GM12878 (cell line): ENCODE measurements around the gene TRAPPC12. TPM values are rescaled to one million over a fixed set of nuclear protein-coding genes. Genes with fewer than 3 reads are reported as not detected.

Source experiments
- ATAC-seq: fragments of 200-7000 bp; cut with Tn5 transposase; 3 replicates; pipeline ENCODE4 v1.9.1; 2020; ENCODE audit warnings: mild to moderate bottlenecking, moderate library complexity
- BruUV-seq: library from RNA; stranded (reverse); fragments of 400-500 nt; replicated peaks from 2 replicates; lab custom pipeline; 2021; lab: Mats Ljungman, UMichigan
- CTCF ChIA-PET: fragments of 300-600 bp; sonication (Branson Sonifier 250); formaldehyde crosslinking; extraction: SDS; loops from one replicate; lab custom pipeline; 2021; ENCODE audit warnings: inconsistent platforms; lab: Yijun Ruan, JAX
- POLR2A ChIA-PET: fragments of 350-600 bp; formaldehyde crosslinking; extraction: SDS; loops from one replicate; lab custom pipeline; 2021; ENCODE audit warnings: inconsistent platforms; lab: Charles Lee
- RAD21 ChIA-PET: fragments of 300-600 bp; sonication (Branson Sonifier 250); formaldehyde crosslinking; loops from one replicate; lab custom pipeline; 2023; ENCODE audit warnings: antibody characterized with exemption; ENCODE audit not compliant: unreplicated experiment; lab: Charles Lee
- SMC1A ChIA-PET: fragments of 300-600 bp; sonication (Branson Sonifier 250); formaldehyde crosslinking; loops from one replicate; lab custom pipeline; 2023; ENCODE audit not compliant: unreplicated experiment, uncharacterized antibody; lab: Charles Lee
- DNase-seq: peaks from one replicate; pipeline ENCODE4 v3.0.0-alpha.2; 2011; ENCODE audit warnings: low read depth, low spot score
- FAIRE-seq: peaks from 3 replicates; lab custom pipeline; 2011; peaks lifted over from hg19 to GRCh38; lab: Jason Lieb, UNC
- H2AFZ ChIP-seq: 2 replicates; pipeline ENCODE4 v1.6.0; 2011; ENCODE audit warnings: low read depth, low read length, control low read depth; ENCODE audit not compliant: control insufficient read depth
- H3K27ac ChIP-seq: 2 replicates; pipeline ENCODE4 v1.5.1; 2011; ENCODE audit warnings: control low read depth; ENCODE audit not compliant: control insufficient read depth, insufficient read depth
- H3K27me3 ChIP-seq, 2 experiments: replicated peaks in 1 of 2; 2 replicates each; pipeline versions ENCODE4 v1.6.0 to v1.6.1; 2011; ENCODE audit warnings: low read length in 1 of 2; ENCODE audit not compliant: control insufficient read depth in 2 of 2, insufficient read depth in 2 of 2
- H3K36me3 ChIP-seq, 2 experiments: 2 replicates each; pipeline ENCODE4 v1.5.1; 2011; ENCODE audit warnings: low read length in 1 of 2; ENCODE audit not compliant: control insufficient read depth in 2 of 2, insufficient read depth in 2 of 2
- H3K4me1 ChIP-seq: 2 replicates; pipeline ENCODE4 v1.6.1; 2011; ENCODE audit warnings: mild to moderate bottlenecking, low read length, moderate library complexity, mixed read lengths; ENCODE audit not compliant: control insufficient read depth, insufficient read depth
- H3K4me2 ChIP-seq: 2 replicates; pipeline ENCODE4 v1.6.0; 2011; ENCODE audit warnings: control low read depth; ENCODE audit not compliant: control insufficient read depth, insufficient read depth
- H3K4me3 ChIP-seq: fragments of 200-600 bp; sonication (generic); 2 replicates; pipeline ENCODE4 v1.5.1; 2016
- H3K79me2 ChIP-seq: 2 replicates; pipeline ENCODE4 v1.6.0; 2011; ENCODE audit warnings: low read length; ENCODE audit not compliant: control insufficient read depth, insufficient read depth
- H3K9ac ChIP-seq: 2 replicates; pipeline ENCODE4 v1.8.0; 2011; ENCODE audit warnings: low read length, control low read depth, mixed read lengths; ENCODE audit not compliant: control insufficient read depth, insufficient read depth
- H3K9me3 ChIP-seq: replicated peaks from 3 replicates; pipeline ENCODE4 v1.5.1; 2011; ENCODE audit warnings: mild to moderate bottlenecking, low read length; ENCODE audit not compliant: control insufficient read depth, insufficient read depth
- H4K20me1 ChIP-seq: 2 replicates; pipeline ENCODE4 v1.6.0; 2011; ENCODE audit not compliant: control insufficient read depth, insufficient read depth
- ASH2L ChIP-seq: fragments of 300-600, 200-600 bp; sonication (generic); IDR thresholded peaks from 2 replicates; pipeline ENCODE4 v1.6.1; 2017; ENCODE audit warnings: low read depth, mild to moderate bottlenecking, borderline replicate concordance
- ATF7 ChIP-seq: fragments of 450-650 bp; IDR thresholded peaks from 2 replicates; pipeline ENCODE4 v1.6.1; 2016; ENCODE audit warnings: low read depth, mild to moderate bottlenecking
- BHLHE40 ChIP-seq, 2 experiments: fragments of 450-650 bp in 1 of 2; IDR thresholded peaks; 2 replicates each; pipeline ENCODE4 v1.6.1; 2011 to 2017; ENCODE audit warnings: low read depth in 2 of 2, borderline replicate concordance in 1 of 2, improper control_type of control experiment in 1 of 2, low read length in 1 of 2, mild to moderate bottlenecking in 1 of 2
- CBFB ChIP-seq: IDR thresholded peaks from 2 replicates; pipeline ENCODE4 v1.6.1; 2016; ENCODE audit warnings: antibody characterized with exemption, low read depth
- CHD1 ChIP-seq: IDR thresholded peaks from 2 replicates; pipeline ENCODE4 v1.6.1; 2012; ENCODE audit warnings: low read depth, low read length, improper control_type of control experiment
- CREM ChIP-seq: IDR thresholded peaks from 2 replicates; pipeline ENCODE4 v1.6.1; 2014; ENCODE audit warnings: antibody characterized with exemption, low read depth
- HDAC2 ChIP-seq: fragments of 200-600 bp; sonication (generic); IDR thresholded peaks from 2 replicates; pipeline ENCODE4 v1.6.1; 2017
- IKZF1 ChIP-seq: fragments of 450-650 bp; conservative IDR thresholded peaks from 2 replicates; pipeline ENCODE4 v1.6.1; 2017; ENCODE audit warnings: antibody characterized with exemption, mild to moderate bottlenecking
- MLLT1 ChIP-seq: fragments of 450-650 bp; IDR thresholded peaks from 2 replicates; pipeline ENCODE4 v1.6.1; 2016; ENCODE audit warnings: mild to moderate bottlenecking
- NBN ChIP-seq: fragments of 450-650 bp; IDR thresholded peaks from 2 replicates; pipeline ENCODE4 v1.6.1; 2016
- RAD21 ChIP-seq: IDR thresholded peaks from 2 replicates; pipeline ENCODE4 v1.6.1; 2011; ENCODE audit warnings: mild to moderate bottlenecking, low read depth, low read length, moderate library complexity; ENCODE audit not compliant: insufficient read depth
- RELB ChIP-seq: fragments of 450-650 bp; IDR thresholded peaks from 2 replicates; pipeline ENCODE4 v1.6.1; 2017; ENCODE audit warnings: low read depth, mild to moderate bottlenecking, moderate library complexity
- RUNX3 ChIP-seq: IDR thresholded peaks from 2 replicates; pipeline ENCODE4 v1.6.1; 2012; ENCODE audit warnings: low read length, inconsistent platforms
- SIN3A ChIP-seq: IDR thresholded peaks from 2 replicates; pipeline ENCODE4 v1.6.1; 2012; ENCODE audit warnings: low read depth, low read length, improper control_type of control experiment
- SRF ChIP-seq, 2 experiments: IDR thresholded peaks; 2 replicates each; pipeline ENCODE4 v1.6.1; 2011; ENCODE audit warnings: low read depth in 2 of 2, low read length in 2 of 2, mild to moderate bottlenecking in 1 of 2, moderate library complexity in 1 of 2
- STAT3 ChIP-seq: IDR thresholded peaks from 2 replicates; pipeline ENCODE4 v1.6.1; 2011; ENCODE audit warnings: low read depth, low read length, improper control_type of control experiment
- TCF3 ChIP-seq: IDR thresholded peaks from 2 replicates; pipeline ENCODE4 v1.6.1; 2012; ENCODE audit warnings: low read depth, mild to moderate bottlenecking, low read length, borderline replicate concordance; ENCODE audit not compliant: insufficient read depth
- WGBS: methylation state at CpG from one replicate; pipeline ENCODE4 v1.1.6; 2016; ENCODE audit warnings: low lambda C conversion rate; ENCODE audit not compliant: insufficient replicate concordance, insufficient coverage; ENCODE audit errors: missing lambda C conversion rate; 5-methylcytosine and 5-hydroxymethylcytosine counted together
- in situ Hi-C: fragments of 300-500 bp; cut with MboI; formaldehyde crosslinking; loops from 9 replicates; pipeline ENCODE4 v1.14.3; 2018; ENCODE audit warnings: mixed read lengths
- intact Hi-C: fragments of 100-400 bp; cut with micrococcal nuclease; formaldehyde crosslinking; loops from one replicate; pipeline ENCODE4 v1.14.2; 2022; ENCODE audit not compliant: unreplicated experiment
- polyA plus RNA-seq, 11 experiments: library from polyadenylated mRNA; depleted of rRNA in 4 of 11; unstranded in 6 of 11; stranded (reverse) in 5 of 11; fragments of >200 nt; fragmentation: Nextera tagmentation in 4 of 11; fragmentation: Illumina TruSeq in 1 of 11; extraction: Ambion mirVana in 4 of 11; extraction: Trizol in 1 of 11; gene quantifications; 1 replicate in 1 of 11; 2 replicates in 10 of 11; pipeline versions ENCODE4 v1.2.1 to v1.2.3, GENCODE V29; 2011 to 2016; ENCODE audit warnings: inconsistent platforms in 2 of 11, missing spikeins in 2 of 11, low read depth in 1 of 11
- total RNA-seq, 4 experiments: library from RNA; depleted of rRNA in 3 of 4; stranded (reverse); fragments of >200 nt in 3 of 4; fragmentation: Illumina TruSeq in 1 of 4; extraction: Trizol in 1 of 4; gene quantifications; 2 replicates each; pipeline versions ENCODE4 v1.2.1 to v1.2.3, GENCODE V29; 2013 to 2021
- TF ChIP-seq, protein P1 (sequence below): fragments of 450-650 bp; formaldehyde crosslinking; IDR thresholded peaks from 2 replicates; pipeline ENCODE4 v1.4.0; 2022; ENCODE audit warnings: mild to moderate bottlenecking, moderate library complexity

The TRAPPC12 gene
- total and polyA plus RNA-seq, 10 of the 15 experiments (the other 5 are each of a cell fraction or from before 2014, with no cell fraction given), result 8.6 to 77.1 (median 37.4) TPM

DNA sequence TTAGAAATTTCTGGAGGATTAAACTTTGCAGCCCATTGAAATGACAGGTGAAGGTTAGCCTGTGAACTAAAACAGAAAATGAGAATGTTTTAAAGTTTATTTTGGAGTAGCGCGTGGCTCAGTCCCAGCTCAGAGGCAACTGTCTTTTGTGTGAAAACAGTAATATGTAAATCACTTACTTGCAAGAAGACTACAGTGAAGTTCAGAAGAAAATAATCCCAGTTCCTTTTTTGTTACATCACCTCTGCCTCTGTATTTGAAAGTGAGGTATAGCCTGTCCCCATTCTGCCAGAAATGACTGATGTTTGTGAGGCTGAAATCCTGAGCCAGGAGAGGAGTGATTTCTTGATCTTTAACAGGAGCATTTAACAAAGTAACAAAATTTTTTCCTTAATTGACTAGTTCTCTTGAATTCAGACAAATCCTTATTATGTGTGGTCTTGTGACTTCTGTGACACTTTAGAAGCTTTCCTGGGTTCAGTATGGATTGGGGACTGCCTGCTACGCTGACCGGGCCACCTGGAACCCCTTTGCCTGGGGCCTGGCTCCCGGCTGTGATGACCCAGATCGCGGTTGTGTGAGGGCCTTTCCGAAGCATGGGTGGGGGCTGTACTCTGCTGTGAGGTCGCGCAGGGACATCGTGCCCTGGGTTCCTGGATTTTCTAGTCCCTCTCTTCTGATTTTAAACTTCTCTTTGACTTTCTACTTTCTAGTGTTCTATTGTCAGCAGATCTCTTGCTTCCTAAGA, 24.3 kb downstream of the TRAPPC12 start:
- in situ Hi-C loops, result no loop called here
- H4K20me1 ChIP-seq, result no peaks in the 10 kb centered on the region
- H3K4me1 ChIP-seq, result peaks cover 18% of the 10 kb centered on the region
- H3K79me2 ChIP-seq, result peaks cover 5% of the 10 kb centered on the region
- ChIA-PET CTCF (interaction anchor here (0.5 to 1.3 kb wide), 3 partner anchors 19 to 979 kb away, joined by 3 to 5 read pairs (median 4); no protein-coding TSS in a partner anchor), RAD21 (interaction anchor here (0.7 to 1.0 kb wide), 3 partner anchors 19 to 58 kb away, joined by 3 to 7 read pairs (median 3); no protein-coding TSS in a partner anchor), SMC1A (interaction anchor here (0.6 to 2.1 kb wide), 4 partner anchors 16 to 27 kb away, joined by 3 to 9 read pairs (median 6); no protein-coding TSS in a partner anchor), POLR2A (no interaction called here)
- H3K27me3 ChIP-seq, result no peaks in the 10 kb centered on the region
- intact Hi-C loops, result no loop called here
- peak; percentile 99 for ATAC-seq
- no peak overlapping the region for H3K4me3 ChIP-seq
- 68% methylated on average over 11 of the region's 11 CpGs for WGBS
- H3K36me3 ChIP-seq, result peaks cover 6 to 9% of the 10 kb centered on the region in 2 experiments
- DNase-seq, result peak; percentile 66
- H3K4me2 ChIP-seq, result peak overlapping the region; percentile 75
- peak overlapping the region; percentile 79 for H3K27ac ChIP-seq
- FAIRE-seq, result peak; percentile 87
- no peaks in the 10 kb centered on the region; the same call in 2 of the 3 replicates for H3K9me3 ChIP-seq
- H2AFZ ChIP-seq, result peak overlapping the region; percentile 25
- H3K9ac ChIP-seq, result peak overlapping the region; percentile 18; the same call in 1 of the 2 replicates
- BruUV-seq, result TSS peak; percentile 36
- TF ChIP-seq HDAC2 (no peak), RUNX3 (no peak), NBN (peak; percentile 43; the same call in 1 of the 2 replicates), TCF3 (no peak), RELB (peak; percentile 78; the same call in 1 of the 2 replicates), STAT3 (0 out of 2 replicates have a peak, but pooled peaks have one; percentile 43), ATF7 (peak; percentile 95), MLLT1 (peak; percentile 17; the same call in 1 of the 2 replicates), SRF (IDR thresholded peaks at IDR 0.05; ENCODE audit: low read depth in 2 of 2, low read length in 2 of 2) (no peak), BHLHE40 (IDR thresholded peaks at IDR 0.05; ENCODE audit: borderline replicate concordance in 1 of 2, low read depth in 2 of 2, low read length in 1 of 2) (peak; percentile 31 to 49; a peak in 1 of 4 replicates), CHD1 (no peak), CREM (peak; percentile 46; the same call in 1 of the 2 replicates), ASH2L (no peak), RAD21 (0 out of 2 replicates have a peak, but pooled peaks have one; percentile 10), CBFB (no peak), IKZF1 (peak; percentile 68), SIN3A (no peak)
- TF ChIP-seq, protein P1, sequence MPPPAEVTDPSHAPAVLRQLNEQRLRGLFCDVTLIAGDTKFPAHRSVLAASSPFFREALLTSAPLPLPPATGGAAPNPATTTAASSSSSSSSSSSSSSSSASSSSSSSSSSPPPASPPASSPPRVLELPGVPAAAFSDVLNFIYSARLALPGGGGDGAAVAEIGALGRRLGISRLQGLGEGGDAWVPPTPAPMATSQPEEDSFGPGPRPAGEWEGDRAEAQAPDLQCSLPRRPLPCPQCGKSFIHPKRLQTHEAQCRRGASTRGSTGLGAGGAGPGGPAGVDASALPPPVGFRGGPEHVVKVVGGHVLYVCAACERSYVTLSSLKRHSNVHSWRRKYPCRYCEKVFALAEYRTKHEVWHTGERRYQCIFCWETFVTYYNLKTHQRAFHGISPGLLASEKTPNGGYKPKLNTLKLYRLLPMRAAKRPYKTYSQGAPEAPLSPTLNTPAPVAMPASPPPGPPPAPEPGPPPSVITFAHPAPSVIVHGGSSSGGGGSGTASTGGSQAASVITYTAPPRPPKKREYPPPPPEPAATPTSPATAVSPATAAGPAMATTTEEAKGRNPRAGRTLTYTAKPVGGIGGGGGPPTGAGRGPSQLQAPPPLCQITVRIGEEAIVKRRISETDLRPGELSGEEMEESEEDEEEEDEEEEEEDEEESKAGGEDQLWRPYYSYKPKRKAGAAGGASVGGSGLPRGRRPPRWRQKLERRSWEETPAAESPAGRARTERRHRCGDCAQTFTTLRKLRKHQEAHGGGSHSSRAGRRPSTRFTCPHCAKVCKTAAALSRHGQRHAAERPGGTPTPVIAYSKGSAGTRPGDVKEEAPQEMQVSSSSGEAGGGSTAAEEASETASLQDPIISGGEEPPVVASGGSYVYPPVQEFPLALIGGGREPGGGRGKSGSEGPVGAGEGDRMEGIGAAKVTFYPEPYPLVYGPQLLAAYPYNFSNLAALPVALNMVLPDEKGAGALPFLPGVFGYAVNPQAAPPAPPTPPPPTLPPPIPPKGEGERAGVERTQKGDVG (CRISPR knock-in tag), result no peak
